HCT116 (cell line): ENCODE measurements around the gene PCDH9. TPM values are rescaled to one million over a fixed set of nuclear protein-coding genes. Genes with fewer than 3 reads are reported as not detected.

ENCODE experiments used
- ATAC-seq: fragments of 200-7000 bp; cut with Tn5 transposase; 2 replicates; pipeline ENCODE4 v1.9.1; 2020; ENCODE audit warnings: mild to moderate bottlenecking, moderate library complexity
- BruUV-seq: library from RNA; stranded (reverse); fragments of 400-500 nt; replicated peaks from 2 replicates; lab custom pipeline; 2021; lab: Mats Ljungman, UMichigan
- CTCF ChIA-PET: fragments of 300-600 bp; sonication (Branson Sonifier 250); formaldehyde crosslinking; loops from one replicate; lab custom pipeline; 2021; ENCODE audit warnings: antibody characterized with exemption; lab: Charles Lee
- POLR2A ChIA-PET: fragments of 300-600, 350-600 bp; sonication (Branson Sonifier 250); formaldehyde crosslinking; loops from one replicate; lab custom pipeline; 2021; ENCODE audit warnings: antibody characterized with exemption; lab: Charles Lee
- RAD21 ChIA-PET, 2 experiments: fragments of 300-600 bp; sonication (Branson Sonifier 250); formaldehyde crosslinking; loops; one replicate each; lab custom pipeline; 2023; ENCODE audit warnings: low total read pairs in 2 of 2; ENCODE audit not compliant: uncharacterized antibody in 2 of 2, unreplicated experiment in 2 of 2, low non-redundant PET in 1 of 2; lab: Charles Lee
- DNase-seq: peaks from one replicate; pipeline ENCODE4 v3.0.0-alpha.2; 2010; ENCODE audit warnings: low read depth, low spot score
- H2AFZ ChIP-seq: fragments of 200-600 bp; shearing (Covaris generic), sonication (generic); 2 replicates; pipeline ENCODE4 v1.6.1; 2017; ENCODE audit warnings: low read depth, mixed run types, mixed read lengths, antibody characterized with exemption, low read length; ENCODE audit not compliant: poor library complexity, severe bottlenecking
- H3K27ac ChIP-seq: 2 replicates; pipeline ENCODE4 v1.5.1; 2012; ENCODE audit warnings: low read depth, low read length
- H3K27me3 ChIP-seq: fragments of 200-600 bp; sonication (generic); 2 replicates; pipeline ENCODE4 v1.6.1; 2016; ENCODE audit warnings: mixed run types, low read length, mixed read lengths; ENCODE audit not compliant: insufficient read depth
- H3K36me3 ChIP-seq, 2 experiments: fragments of 200-500 bp in 1 of 2; fragments of 200-600 bp in 1 of 2; sonication (Bioruptor generic) in 1 of 2; sonication (generic) in 1 of 2; 2 replicates each; pipeline versions ENCODE4 v1.5.1 to v1.6.1; 2014 to 2016; ENCODE audit warnings: low read length in 2 of 2, inconsistent platforms in 1 of 2, mixed read lengths in 1 of 2, mixed run types in 1 of 2; ENCODE audit not compliant: insufficient read depth in 2 of 2, control insufficient read depth in 1 of 2
- H3K4me1 ChIP-seq, 2 experiments: fragments of 200-600 bp in 1 of 2; sonication (generic) in 1 of 2; 2 replicates each; pipeline versions ENCODE4 v1.5.1 to v1.6.1; 2012 to 2017; ENCODE audit warnings: low read length in 2 of 2, inconsistent platforms in 1 of 2, mild to moderate bottlenecking in 1 of 2, mixed read lengths in 1 of 2, mixed run types in 1 of 2, moderate library complexity in 1 of 2; ENCODE audit not compliant: insufficient read depth in 2 of 2, control insufficient read depth in 1 of 2
- H3K4me2 ChIP-seq: fragments of 200-600 bp; sonication (generic); 2 replicates; pipeline ENCODE4 v1.6.1; 2017; ENCODE audit warnings: mixed run types, low read length, mixed read lengths
- H3K4me3 ChIP-seq, 2 experiments: fragments of 200-600 bp in 1 of 2; sonication (generic) in 1 of 2; replicated peaks in 1 of 2; 2 replicates each; pipeline ENCODE4 v1.5.1; 2011 to 2016; ENCODE audit warnings: low read length in 2 of 2, control low read depth in 1 of 2, low read depth in 1 of 2, mild to moderate bottlenecking in 1 of 2, mixed read lengths in 1 of 2, mixed run types in 1 of 2
- H3K79me2 ChIP-seq: fragments of 200-600 bp; sonication (generic); 2 replicates; pipeline ENCODE4 v1.6.1; 2017; ENCODE audit warnings: mild to moderate bottlenecking, mixed run types, low read length, moderate library complexity, mixed read lengths; ENCODE audit not compliant: insufficient read depth
- H3K9ac ChIP-seq: fragments of 200-600 bp; sonication (generic); 2 replicates; pipeline ENCODE4 v1.6.1; 2016; ENCODE audit warnings: low read length, mixed read lengths
- H3K9me2 ChIP-seq: fragments of 200-600 bp; sonication (generic), shearing (Covaris generic); 2 replicates; pipeline ENCODE4 v1.6.1; 2017; ENCODE audit warnings: mixed run types, mild to moderate bottlenecking, moderate library complexity; ENCODE audit not compliant: insufficient read depth
- H3K9me3 ChIP-seq, 2 experiments: fragments of 200-500 bp in 1 of 2; fragments of 200-600 bp in 1 of 2; sonication (Bioruptor generic) in 1 of 2; sonication (generic) in 1 of 2; 2 replicates each; pipeline ENCODE4 v1.6.1; 2014 to 2017; ENCODE audit warnings: low read length in 2 of 2, mixed read lengths in 2 of 2, inconsistent platforms in 1 of 2, low read depth in 1 of 2, mild to moderate bottlenecking in 1 of 2, mixed run types in 1 of 2, moderate library complexity in 1 of 2; ENCODE audit not compliant: control insufficient read depth in 1 of 2, insufficient read depth in 1 of 2
- H4K20me1 ChIP-seq: fragments of 200-600 bp; sonication (generic), shearing (Covaris generic); 2 replicates; pipeline ENCODE4 v1.6.1; 2017; ENCODE audit warnings: mixed run types, mild to moderate bottlenecking, moderate library complexity; ENCODE audit not compliant: insufficient read depth
- CBX3 ChIP-seq: IDR thresholded peaks from 2 replicates; pipeline ENCODE4 v1.6.1; 2012; ENCODE audit warnings: low read depth
- CEBPB ChIP-seq: IDR thresholded peaks from 2 replicates; pipeline ENCODE4 v1.6.1; 2012; ENCODE audit warnings: low read depth
- CTCF ChIP-seq, 3 experiments: fragments of 200-600 bp in 1 of 3; sonication (generic) in 1 of 3; IDR thresholded peaks in 2 of 3; conservative IDR thresholded peaks in 1 of 3; 2 replicates each; pipeline ENCODE4 v1.5.1; 2012 to 2017; ENCODE audit warnings: low read depth in 2 of 3, low read length in 2 of 3, antibody characterized with exemption in 1 of 3, borderline replicate concordance in 1 of 3, control low read depth in 1 of 3, mild to moderate bottlenecking in 1 of 3, mixed read lengths in 1 of 3, mixed run types in 1 of 3, moderate library complexity in 1 of 3; ENCODE audit not compliant: insufficient read depth in 1 of 3
- EGR1 ChIP-seq: IDR thresholded peaks from 2 replicates; pipeline ENCODE4 v1.6.1; 2012; ENCODE audit warnings: low read depth
- ELF1 ChIP-seq: IDR thresholded peaks from 2 replicates; pipeline ENCODE4 v1.6.1; 2012; ENCODE audit warnings: low read depth, borderline replicate concordance
- EZH2phosphoT487 ChIP-seq: fragments of 200-600 bp; IDR thresholded peaks from 2 replicates; pipeline ENCODE4 v1.6.1; 2018; ENCODE audit warnings: antibody characterized with exemption, borderline replicate concordance
- FOSL1 ChIP-seq: IDR thresholded peaks from 2 replicates; pipeline ENCODE4 v1.6.1; 2012; ENCODE audit warnings: low read depth
- MAX ChIP-seq: IDR thresholded peaks from 2 replicates; pipeline ENCODE4 v1.6.1; 2012
- POLR2A ChIP-seq: IDR thresholded peaks from 2 replicates; pipeline ENCODE4 v1.7.0; 2011; ENCODE audit warnings: borderline replicate concordance; ENCODE audit not compliant: insufficient read depth, insufficient read length; ENCODE audit errors: extremely low read depth
- POLR2AphosphoS5 ChIP-seq: IDR thresholded peaks from 2 replicates; pipeline ENCODE4 v1.6.1; 2011; ENCODE audit warnings: mild to moderate bottlenecking, low read depth, low read length, moderate library complexity
- RAD21 ChIP-seq: IDR thresholded peaks from 2 replicates; pipeline ENCODE4 v1.6.1; 2012; ENCODE audit warnings: low read depth, mild to moderate bottlenecking
- SIN3A ChIP-seq: IDR thresholded peaks from 2 replicates; pipeline ENCODE4 v1.6.1; 2012; ENCODE audit warnings: low read depth
- SP1 ChIP-seq: IDR thresholded peaks from 2 replicates; pipeline ENCODE4 v1.6.1; 2012; ENCODE audit warnings: low read depth
- SRF ChIP-seq: IDR thresholded peaks from 2 replicates; pipeline ENCODE4 v1.6.1; 2012; ENCODE audit warnings: low read depth
- TCF7L2 ChIP-seq: IDR thresholded peaks from 2 replicates; pipeline ENCODE4 v1.7.0; 2011; ENCODE audit warnings: borderline replicate concordance, inconsistent platforms; ENCODE audit not compliant: insufficient read depth, insufficient read length; ENCODE audit errors: extremely low read depth
- YY1 ChIP-seq: IDR thresholded peaks from 2 replicates; pipeline ENCODE4 v1.6.1; 2011; ENCODE audit warnings: low read length, low read depth, moderate library complexity, mild to moderate bottlenecking; ENCODE audit not compliant: insufficient replicate concordance; ENCODE audit errors: extremely low read depth
- ZBTB33 ChIP-seq: IDR thresholded peaks from 2 replicates; pipeline ENCODE4 v1.6.1; 2011; ENCODE audit warnings: mild to moderate bottlenecking, low read length, moderate library complexity; ENCODE audit not compliant: insufficient replicate concordance; ENCODE audit errors: extremely low read depth
- ZFX ChIP-seq: fragments of 450-650 bp; IDR thresholded peaks from 2 replicates; pipeline ENCODE4 v1.6.1; 2017
- ZNF274 ChIP-seq: fragments of 200-500 bp; sonication (Bioruptor generic); IDR thresholded peaks from 2 replicates; pipeline ENCODE4 v1.6.1; 2014; ENCODE audit warnings: mild to moderate bottlenecking, low read depth, low read length, inconsistent platforms
- intact Hi-C: fragments of 100-400 bp; cut with micrococcal nuclease; formaldehyde crosslinking; loops from 2 replicates; pipeline ENCODE4 v1.10.0; 2022
- total RNA-seq: library from RNA; stranded (reverse); gene quantifications from one replicate; pipeline ENCODE4 v1.2.1, GENCODE V29; 2021; ENCODE audit not compliant: unreplicated experiment
- TF ChIP-seq, protein P1 (sequence below): IDR thresholded peaks from 2 replicates; pipeline ENCODE4 v1.6.1; 2012

Gene PCDH9
- total RNA-seq, 1 experiment from 2014 or later = 0.02 TPM

- ChIA-PET RAD21 (no interaction called here), POLR2A (no interaction called here), CTCF (no interaction called here)
- Histone ChIP-seq H3K79me2 (no peaks in the 10 kb centered on the region), H3K9me2 (no peaks in the 10 kb centered on the region), H3K36me3 (no peaks in the 10 kb centered on the region), H3K9ac (no peak overlapping the region), H3K9me3 (no peaks in the 10 kb centered on the region), H3K27ac (no peak overlapping the region), H3K27me3 (no peaks in the 10 kb centered on the region), H2AFZ (no peak overlapping the region), H3K4me1 (no peaks in the 10 kb centered on the region), H3K4me2 (no peak overlapping the region), H4K20me1 (no peaks in the 10 kb centered on the region), H3K4me3 (no peak overlapping the region)
- ATAC-seq (no peak), DNase-seq (no peak)
- BruUV-seq = no TSS peak
- intact Hi-C loops = no loop called here
- TF ChIP-seq CBX3 (no peak), POLR2AphosphoS5 (no peak), TCF7L2 (no peak), POLR2A (no peak), EZH2phosphoT487 (no peak), RAD21 (no peak), CTCF (IDR thresholded peaks at IDR 0.05 in 2 of 3, conservative IDR thresholded peaks at IDR 0.05 in 1 of 3; ENCODE audit: borderline replicate concordance in 1 of 3, insufficient read depth in 1 of 3, low read depth in 2 of 3, low read length in 2 of 3) (no peak), YY1 (no peak), MAX (no peak), SRF (no peak), SP1 (no peak), SIN3A (no peak), ZNF274 (no peak), FOSL1 (no peak), ZBTB33 (no peak), CEBPB (no peak), ZFX (no peak), ELF1 (no peak), EGR1 (no peak)
- TF ChIP-seq, protein P1, sequence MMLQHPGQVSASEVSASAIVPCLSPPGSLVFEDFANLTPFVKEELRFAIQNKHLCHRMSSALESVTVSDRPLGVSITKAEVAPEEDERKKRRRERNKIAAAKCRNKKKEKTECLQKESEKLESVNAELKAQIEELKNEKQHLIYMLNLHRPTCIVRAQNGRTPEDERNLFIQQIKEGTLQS = no peak
These were observed 701.1 kb downstream of the PCDH9 start for GRCh38 chr13:66528944-66529576.
